IPS-18a (cell line): Measurements from ENCODE around the gene MFRP.

Experiments used
- H3K27ac ChIP-seq: one replicate; pipeline ENCODE4 v1.5.1; 2013; ENCODE audit warnings: low read length
- H3K27me3 ChIP-seq: one replicate; pipeline ENCODE4 v1.6.1; 2013; ENCODE audit warnings: mild to moderate bottlenecking, low read length; ENCODE audit not compliant: control insufficient read depth, insufficient read depth
- H3K36me3 ChIP-seq: one replicate; pipeline ENCODE4 v1.6.1; 2013; ENCODE audit warnings: low read depth, low read length; ENCODE audit not compliant: control insufficient read depth
- H3K4me1 ChIP-seq: one replicate; pipeline ENCODE4 v1.6.1; 2013; ENCODE audit warnings: low read depth, low read length; ENCODE audit not compliant: control insufficient read depth
- H3K4me3 ChIP-seq: one replicate; pipeline ENCODE4 v1.5.1; 2013; ENCODE audit warnings: low read length
- H3K9ac ChIP-seq: one replicate; pipeline ENCODE4 v1.6.1; 2013; ENCODE audit warnings: mild to moderate bottlenecking, low read length, moderate library complexity
- H3K9me3 ChIP-seq: one replicate; pipeline ENCODE4 v1.6.1; 2013; ENCODE audit warnings: low read depth, low read length; ENCODE audit not compliant: control insufficient read depth

Gene MFRP

GRCh38 chr11:119316729-119317591 is 29.5 kb downstream of the MFRP start, which contains the start of gene MCAM:
Gene MCAM, minus strand, starts transcription at chr11:119317130. Its CDS starts 29 bp downstream, at chr11:119317101.
- peaks cover 58% of the 10 kb centered on the region for H3K27me3 ChIP-seq
- peak within 1 kb of the TSS; percentile 36 for H3K9ac ChIP-seq
- H3K36me3 ChIP-seq = no peaks in the 10 kb centered on the region
- no peak within 1 kb of the TSS for H3K27ac ChIP-seq
- no peaks in the 10 kb centered on the region for H3K9me3 ChIP-seq
- peak within 1 kb of the TSS; percentile 65 for H3K4me3 ChIP-seq
- peaks cover 43% of the 10 kb centered on the region for H3K4me1 ChIP-seq

DNA sequence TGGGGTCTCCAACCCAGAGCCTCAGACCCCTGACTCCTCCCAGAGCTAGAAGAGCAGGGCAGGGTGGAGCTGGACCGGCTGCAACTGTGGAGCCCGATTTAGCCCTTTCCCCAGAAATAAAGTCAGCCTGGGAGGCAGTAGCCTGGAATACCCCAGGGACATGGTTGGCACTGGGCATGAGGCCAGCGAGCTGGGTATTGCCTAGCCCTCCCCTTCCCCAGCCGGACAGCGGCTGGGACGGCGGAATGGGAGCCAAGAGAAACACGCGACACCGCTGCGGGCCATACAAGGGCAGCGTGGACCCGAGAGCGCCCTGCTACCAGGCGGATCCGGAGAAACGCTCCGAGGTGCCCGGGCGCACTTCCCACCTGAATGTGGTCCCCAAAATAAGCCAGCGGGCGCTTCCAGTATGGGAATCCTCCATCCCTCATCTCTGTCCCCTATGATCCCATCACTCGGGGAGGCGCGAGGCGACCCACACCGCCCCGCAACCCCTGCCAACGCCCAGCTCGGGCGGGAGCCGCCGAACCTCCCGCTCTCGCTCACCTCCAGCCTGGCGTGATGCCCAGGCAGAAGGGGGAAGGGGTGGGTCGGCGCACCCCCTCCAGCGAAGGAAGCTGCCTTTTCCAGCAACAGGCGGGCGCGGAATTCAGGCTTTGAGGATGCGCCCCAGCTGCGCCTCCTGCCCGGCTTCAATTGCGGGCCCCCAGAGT is 30.3 kb downstream of the MFRP start:
- Histone ChIP-seq H3K9me3 (no peaks in the 10 kb centered on the region), H3K4me1 (peaks cover 43% of the 10 kb centered on the region), H3K36me3 (no peaks in the 10 kb centered on the region), H3K4me3 (peak overlapping the region; percentile 65), H3K27me3 (peaks cover 58% of the 10 kb centered on the region), H3K27ac (no peak overlapping the region), H3K9ac (peak overlapping the region; percentile 13)

- no peaks in the 10 kb centered on the region for H3K36me3 ChIP-seq
- H3K4me3 ChIP-seq = peak overlapping the region; percentile 65
- H3K9ac ChIP-seq = no peak overlapping the region
- H3K27me3 ChIP-seq = peaks cover 58% of the 10 kb centered on the region
- H3K4me1 ChIP-seq = peaks cover 40% of the 10 kb centered on the region
- H3K27ac ChIP-seq = no peak overlapping the region
- H3K9me3 ChIP-seq = no peaks in the 10 kb centered on the region
Measured at GRCh38 chr11:119315131-119316015, 31.1 kb downstream of the MFRP start.

DNA sequence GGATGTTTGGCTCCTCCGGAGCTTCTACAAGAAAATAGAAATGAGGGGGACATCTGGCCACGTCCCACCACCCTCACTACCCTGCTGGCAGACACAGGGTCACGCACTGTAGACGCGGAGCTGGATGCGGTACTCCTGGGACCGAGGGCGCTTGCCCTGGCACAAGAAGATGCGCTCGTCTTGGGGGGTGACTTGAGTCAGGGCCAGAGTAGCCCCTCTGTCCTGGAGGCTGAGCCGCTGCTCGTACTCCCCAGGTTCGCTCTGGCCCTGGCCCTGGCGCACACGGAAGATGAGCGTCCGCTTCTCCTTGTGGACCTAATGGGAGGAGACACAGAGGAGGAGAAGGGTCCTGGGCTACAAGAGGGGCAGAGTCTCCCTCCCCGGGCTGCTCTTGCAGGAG is 31.8 kb downstream of the MFRP start:
- H3K9ac ChIP-seq = no peak overlapping the region
- H3K27ac ChIP-seq = no peak overlapping the region
- H3K27me3 ChIP-seq = peaks cover 55% of the 10 kb centered on the region
- peaks cover 33% of the 10 kb centered on the region for H3K4me1 ChIP-seq
- no peaks in the 10 kb centered on the region for H3K9me3 ChIP-seq
- peak overlapping the region; percentile 65 for H3K4me3 ChIP-seq
- no peaks in the 10 kb centered on the region for H3K36me3 ChIP-seq

GRCh38 chr11:119310682-119311052 is 35.8 kb downstream of the MFRP start:
- H3K9me3 ChIP-seq = no peaks in the 10 kb centered on the region
- H3K4me1 ChIP-seq = peaks cover 7% of the 10 kb centered on the region
- H3K9ac ChIP-seq = no peak overlapping the region
- no peak overlapping the region for H3K27ac ChIP-seq
- peaks cover 18% of the 10 kb centered on the region for H3K27me3 ChIP-seq
- H3K4me3 ChIP-seq = no peak overlapping the region
- peaks cover 15% of the 10 kb centered on the region for H3K36me3 ChIP-seq

DNA sequence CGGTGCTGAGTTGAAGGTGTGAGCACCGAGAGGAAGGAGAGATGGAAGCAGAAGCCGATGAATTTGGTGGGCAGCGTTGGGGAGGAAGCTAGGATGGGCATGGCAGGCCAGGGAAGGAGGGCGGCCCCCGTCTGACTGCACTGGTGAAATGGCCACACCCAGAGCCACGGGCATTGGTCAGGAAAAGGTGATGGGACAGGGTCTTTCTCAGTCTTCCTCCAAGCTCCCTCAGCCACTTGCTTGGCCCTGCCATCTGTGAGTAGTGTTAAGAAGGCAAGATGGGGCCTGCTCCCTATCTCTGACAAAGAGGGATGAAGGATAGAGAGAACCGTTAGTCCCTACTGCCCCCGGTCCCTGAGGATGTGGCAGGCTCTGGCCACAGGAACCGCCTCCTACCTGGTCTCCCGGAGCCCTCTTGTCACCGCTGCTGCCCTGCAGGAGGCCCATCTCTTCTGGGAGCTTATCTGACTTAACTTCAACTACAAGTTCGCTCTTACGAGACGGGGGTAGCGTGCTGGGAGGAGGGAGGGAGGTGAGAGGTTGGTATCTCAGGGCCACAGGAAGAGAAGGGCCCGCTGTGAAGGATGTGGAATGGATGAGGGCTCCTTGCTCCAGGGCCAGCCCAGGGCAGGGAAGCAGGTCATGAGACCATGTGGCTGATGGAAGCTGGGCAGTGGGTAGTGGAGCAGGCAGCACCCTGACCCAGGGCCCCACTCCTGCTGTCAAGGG is 36.4 kb downstream of the MFRP start:
- Histone ChIP-seq H3K27me3 (peaks cover 12% of the 10 kb centered on the region), H3K4me3 (no peak overlapping the region), H3K27ac (no peak overlapping the region), H3K9ac (no peak overlapping the region), H3K9me3 (no peaks in the 10 kb centered on the region), H3K4me1 (peaks cover 3% of the 10 kb centered on the region), H3K36me3 (peaks cover 20% of the 10 kb centered on the region)

- Histone ChIP-seq H3K9ac (no peak overlapping the region), H3K9me3 (no peaks in the 10 kb centered on the region), H3K4me3 (no peak overlapping the region), H3K27me3 (peaks cover 5% of the 10 kb centered on the region), H3K4me1 (peaks cover 3% of the 10 kb centered on the region), H3K27ac (no peak overlapping the region), H3K36me3 (peaks cover 23% of the 10 kb centered on the region)
Measured at GRCh38 chr11:119309411-119309810, 37.1 kb downstream of the MFRP start.

DNA sequence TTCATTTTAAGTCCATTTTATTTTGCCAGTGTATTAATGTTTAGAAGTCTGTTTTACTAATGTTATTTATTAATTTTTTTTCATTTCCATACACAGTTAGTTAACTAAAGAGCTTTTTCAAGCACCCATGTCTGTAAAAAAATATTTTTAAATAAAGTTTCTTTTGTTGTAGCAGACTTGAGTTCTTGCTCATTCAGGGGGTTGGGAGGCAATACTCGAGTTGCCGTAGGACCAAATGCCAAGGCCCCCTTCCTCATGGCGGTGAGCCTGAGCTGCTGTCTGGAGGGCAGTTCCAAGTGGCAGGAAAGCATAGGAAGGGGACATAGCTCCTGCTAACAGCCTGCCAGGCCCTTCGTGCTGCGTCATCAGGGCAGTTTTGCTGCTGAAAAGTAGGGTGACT is 38.5 kb downstream of the MFRP start:
- H3K4me1 ChIP-seq = peaks cover 3% of the 10 kb centered on the region
- H3K9ac ChIP-seq = no peak overlapping the region
- no peak overlapping the region for H3K4me3 ChIP-seq
- H3K36me3 ChIP-seq = peaks cover 36% of the 10 kb centered on the region
- no peaks in the 10 kb centered on the region for H3K27me3 ChIP-seq
- H3K27ac ChIP-seq = no peak overlapping the region
- H3K9me3 ChIP-seq = no peaks in the 10 kb centered on the region

- H3K9me3 ChIP-seq = no peaks in the 10 kb centered on the region
- peaks cover 3% of the 10 kb centered on the region for H3K4me1 ChIP-seq
- H3K27ac ChIP-seq = no peak overlapping the region
- H3K9ac ChIP-seq = no peak overlapping the region
- no peak overlapping the region for H3K4me3 ChIP-seq
- peaks cover 36% of the 10 kb centered on the region for H3K36me3 ChIP-seq
- H3K27me3 ChIP-seq = no peaks in the 10 kb centered on the region
Measured at GRCh38 chr11:119307219-119307618, 39.3 kb downstream of the MFRP start.

- Histone ChIP-seq H3K27me3 (no peaks in the 10 kb centered on the region), H3K9ac (no peak overlapping the region), H3K36me3 (peaks cover 44% of the 10 kb centered on the region), H3K9me3 (no peaks in the 10 kb centered on the region), H3K4me1 (peaks cover 3% of the 10 kb centered on the region), H3K4me3 (no peak overlapping the region), H3K27ac (no peak overlapping the region)
Measured at GRCh38 chr11:119306373-119306890, 40.1 kb downstream of the MFRP start.
